Mesenteric fat pad (tissue), 1 donor: ENCODE data around the gene CPM. TPM values are rescaled to one million over a fixed set of nuclear protein-coding genes. Genes with fewer than 3 reads are reported as not detected.
"Not testable (repeated sequence)": the region's sequence is repeated elsewhere in the genome, so short reads cannot be mapped to it uniquely, and the experiment has no call there.

ENCODE experiments used
- DNase-seq: peaks from one replicate; pipeline ENCODE4 v3.0.0-alpha.2; 2020; ENCODE audit warnings: low spot score
- total RNA-seq: library from RNA; stranded (reverse); fragmentation: NEBNext Ultra II Directional; extraction: Animal tissue kit (Norgen Biotek cat#: 25700); gene quantifications from one replicate; pipeline ENCODE4 v1.2.1, GENCODE V29; 2021
- donor health status: DM: yes; HTN: yes; CAD: no.

Gene CPM
- total RNA-seq, 1 donor from 2014 or later = 201 TPM

DNA sequence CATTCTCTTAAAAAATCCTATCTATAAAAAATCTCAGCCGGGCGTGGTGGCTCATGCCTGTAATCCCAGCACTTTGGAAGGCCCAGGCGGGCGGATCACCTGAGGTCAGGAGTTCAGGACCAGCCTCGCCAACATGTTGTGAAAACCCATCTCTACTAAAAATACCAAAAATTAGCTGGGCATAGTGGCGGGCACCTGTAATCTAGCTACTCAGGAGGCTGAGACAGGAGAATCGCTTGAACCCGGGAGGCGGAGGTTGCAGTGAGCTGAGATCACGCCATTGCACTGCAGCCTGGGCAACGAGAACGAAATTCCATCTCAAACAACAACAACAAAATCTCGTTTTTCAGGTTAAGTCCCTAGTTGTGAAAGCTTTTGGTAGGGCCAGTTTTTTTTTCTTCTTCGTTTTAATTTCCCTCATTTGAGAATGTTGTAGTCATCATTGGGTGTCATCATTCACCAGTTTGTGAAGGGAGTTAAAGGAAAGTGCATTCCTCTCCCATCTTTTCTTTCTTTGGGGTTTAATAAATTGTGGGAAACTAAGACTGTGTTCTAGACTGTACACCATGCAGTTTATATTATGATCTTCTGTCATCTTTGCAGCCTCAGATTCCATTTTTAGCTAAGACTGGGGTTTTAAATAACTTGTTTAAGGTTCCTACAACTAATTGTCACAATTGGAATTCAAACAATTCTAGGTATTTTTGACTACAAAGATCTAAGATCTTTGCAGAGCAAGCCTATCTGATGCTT is 101.0 kb downstream of the CPM start:
- no peak for DNase-seq

DNA sequence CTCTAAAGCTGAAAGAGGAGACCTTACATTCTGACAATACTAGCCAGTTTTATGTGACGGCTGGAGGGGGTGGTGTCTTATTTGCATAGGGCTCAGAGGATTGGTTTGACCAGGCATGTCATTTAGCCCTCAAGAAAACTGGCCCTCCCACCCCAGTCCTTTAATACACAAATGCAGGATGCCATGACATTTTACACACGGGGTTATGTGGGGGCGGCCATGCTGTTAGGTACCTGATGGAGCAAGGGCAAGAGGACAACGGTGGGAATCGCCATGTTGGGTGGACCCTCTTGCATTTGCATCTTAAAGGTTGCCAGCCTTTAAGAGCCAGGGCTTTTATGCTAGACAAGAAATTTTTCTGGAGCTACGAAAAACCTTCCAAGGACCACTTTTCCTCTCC is 101.7 kb downstream of the CPM start:
- no peak for DNase-seq

DNA sequence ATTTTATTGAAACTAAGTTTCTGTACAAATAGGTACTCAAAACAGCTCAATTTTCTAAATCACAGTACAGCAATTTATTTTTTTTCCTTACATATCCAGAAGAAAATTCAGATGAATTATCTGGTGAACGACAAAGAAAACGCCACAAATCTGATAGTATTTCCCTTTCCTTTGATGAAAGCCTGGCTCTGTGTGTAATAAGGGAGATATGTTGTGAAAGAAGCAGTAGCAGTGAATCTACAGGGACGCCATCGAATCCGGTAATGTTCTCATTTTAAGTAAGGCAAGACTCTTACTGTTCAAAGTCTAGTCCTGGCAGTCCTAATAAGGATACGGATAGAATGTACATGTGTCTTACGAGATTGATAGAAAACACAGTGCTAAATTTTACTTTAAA is 104.3 kb downstream of the CPM start:
- DNase-seq = no peak

- no peak for DNase-seq
These were observed 104.9 kb downstream of the CPM start for GRCh38 chr12:68827895-68828671.

- DNase-seq = no peak
These were observed 107.3 kb downstream of the CPM start for GRCh38 chr12:68825569-68826217.

DNA sequence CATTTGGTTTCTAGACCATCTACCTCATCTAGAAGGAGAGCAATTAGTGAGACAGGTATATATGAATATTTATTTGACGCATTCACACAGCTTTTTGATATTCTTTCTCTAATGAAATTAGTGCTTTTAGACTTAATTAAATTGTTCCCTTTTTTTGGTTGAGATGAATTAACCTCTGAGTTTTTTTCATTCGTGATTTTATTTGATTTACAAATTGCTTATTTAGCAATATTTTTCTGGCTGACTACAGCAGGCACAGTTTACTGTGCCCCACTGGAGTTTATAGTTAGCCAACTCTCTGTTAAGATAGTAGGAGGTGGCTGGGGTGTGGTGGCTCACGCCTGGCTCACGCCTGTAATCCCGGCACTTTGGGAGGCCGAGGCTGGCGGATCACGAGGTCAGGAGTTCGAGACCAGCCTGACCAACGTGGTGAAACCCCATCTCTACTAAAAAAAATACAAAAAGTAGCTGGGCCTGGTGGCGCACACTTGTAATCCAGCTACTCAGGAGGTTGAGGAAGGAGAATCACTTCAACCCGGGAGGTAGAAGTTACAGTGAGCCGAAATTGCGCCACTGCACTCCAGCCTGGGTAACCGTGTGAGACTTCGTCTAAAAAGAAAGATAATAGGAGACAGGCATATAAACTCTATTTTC is 108.2 kb downstream of the CPM start:
- no peak for DNase-seq

DNA sequence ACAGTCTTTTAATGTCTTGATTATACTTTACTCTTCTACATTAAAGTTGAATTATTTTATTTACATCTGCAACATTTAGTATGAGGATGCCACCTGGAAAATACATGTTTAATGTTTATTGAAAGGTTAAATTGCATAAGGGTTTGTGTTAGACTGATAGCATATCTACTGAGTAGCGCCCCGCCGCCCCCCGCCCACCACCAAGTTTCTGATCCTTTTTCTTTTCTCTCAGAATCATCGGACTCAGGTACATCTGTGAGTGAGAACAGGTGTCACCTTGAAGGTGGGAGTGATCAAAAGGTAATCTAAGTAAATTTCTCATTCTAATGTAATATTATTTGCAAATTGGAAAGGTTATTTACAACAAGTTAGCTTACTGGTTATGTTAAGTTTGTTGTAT is 108.8 kb downstream of the CPM start:
- DNase-seq = no peak

- no peak for DNase-seq
These were observed 109.3 kb downstream of the CPM start for GRCh38 chr12:68823696-68824095.

DNA sequence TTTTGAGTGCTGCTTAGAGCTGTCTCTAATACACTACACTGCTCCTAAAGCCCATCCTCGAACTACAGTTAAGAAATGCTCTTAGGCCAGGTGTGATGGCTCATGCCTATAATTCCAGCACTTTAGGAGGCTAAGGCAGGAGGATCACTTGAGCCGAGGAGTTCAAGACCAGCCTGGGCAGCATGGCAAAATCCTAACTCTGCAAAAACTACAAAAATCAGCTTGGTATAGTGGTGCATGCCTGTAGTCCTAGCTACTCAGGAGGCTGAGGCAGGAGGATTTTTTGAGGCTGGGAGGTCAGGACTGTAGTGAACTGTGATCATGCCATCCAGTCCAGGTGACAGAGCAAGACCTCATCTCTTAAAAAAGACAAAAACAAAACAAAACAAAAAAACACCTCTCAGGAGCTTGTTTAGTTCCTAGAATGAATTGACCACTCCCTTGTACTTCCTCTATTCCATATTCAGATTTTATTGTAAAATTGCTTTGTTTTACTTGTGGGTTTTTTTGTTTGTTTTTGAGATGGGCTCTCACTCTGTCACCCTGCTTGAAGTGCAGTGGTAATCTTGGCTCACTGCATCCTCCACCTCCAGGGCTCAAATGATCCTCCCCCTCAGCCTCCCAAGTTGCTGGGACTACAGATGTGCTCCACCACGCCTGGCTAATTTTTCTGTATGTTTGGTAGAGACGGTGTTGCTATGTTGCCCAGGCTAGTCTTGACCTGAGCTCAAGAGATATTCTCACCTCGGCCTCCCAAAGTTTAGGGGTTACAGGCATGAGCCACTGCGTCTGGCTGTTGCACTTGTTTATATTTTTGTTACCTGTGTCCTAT is 111.4 kb downstream of the CPM start:
- no peak for DNase-seq

DNA sequence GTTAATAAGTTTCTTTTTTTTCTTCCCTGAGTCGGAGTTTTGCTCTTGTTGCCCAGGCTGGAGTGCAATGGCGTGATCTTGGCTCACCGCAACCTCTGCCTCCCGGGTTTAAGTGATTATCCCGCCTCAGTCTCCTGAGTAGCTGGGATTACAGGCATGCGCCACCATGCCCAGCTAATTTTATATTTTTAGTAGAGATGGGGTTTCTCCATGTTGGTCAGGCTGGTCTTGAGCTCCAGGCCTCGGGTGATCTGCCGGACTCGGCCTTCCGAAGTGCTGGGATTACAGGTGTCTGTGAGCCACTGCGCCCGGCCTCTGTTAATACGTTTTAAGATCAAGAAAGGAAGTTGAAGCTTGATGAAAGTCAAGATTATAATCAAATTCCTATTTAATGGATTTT is 113.5 kb downstream of the CPM start:
- not testable (repeated sequence) for DNase-seq

GRCh38 chr12:68815928-68816800 is 116.8 kb downstream of the CPM start:
- no peak for DNase-seq

- no peak for DNase-seq
These were observed 117.6 kb downstream of the CPM start for GRCh38 chr12:68815232-68815927.

DNA sequence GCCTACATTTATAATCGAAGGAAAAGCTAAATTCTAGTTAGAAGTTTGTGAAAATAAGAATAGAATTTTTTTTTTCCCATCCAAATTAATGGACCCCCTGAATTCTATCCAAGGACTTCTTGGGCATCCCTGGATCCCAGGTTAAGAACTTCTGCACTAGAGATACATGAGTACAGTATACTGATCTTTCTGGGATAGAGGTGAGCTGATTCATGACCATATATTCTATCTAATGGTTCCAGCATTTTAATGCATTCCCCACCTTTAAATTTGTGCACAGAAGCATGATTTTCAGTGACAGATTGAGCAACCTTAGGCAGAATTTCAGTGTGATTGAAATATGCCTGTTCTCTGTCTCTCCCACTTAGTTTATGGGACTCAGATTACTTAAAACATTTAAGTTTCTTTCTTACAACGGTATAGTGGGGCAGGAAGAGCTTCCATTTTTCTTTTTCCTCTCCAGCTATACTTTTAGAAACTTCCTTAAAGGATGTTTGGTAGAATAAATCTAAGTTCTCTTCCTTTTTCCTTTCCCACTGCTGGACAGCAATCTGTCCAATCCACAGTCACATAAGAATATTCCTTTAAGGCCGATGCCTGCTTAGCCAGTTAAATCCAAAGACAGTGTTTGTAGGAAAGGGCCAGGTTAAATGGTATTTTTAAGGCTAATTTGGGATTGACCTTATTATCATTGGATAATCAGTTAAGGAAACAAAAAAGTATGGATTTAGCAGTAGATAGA is 118.3 kb downstream of the CPM start:
- DNase-seq = no peak

GRCh38 chr12:68813242-68813593 is 119.8 kb downstream of the CPM start:
- DNase-seq = no peak

- DNase-seq = no peak
These were observed 120.3 kb downstream of the CPM start for GRCh38 chr12:68812553-68813241.

DNA sequence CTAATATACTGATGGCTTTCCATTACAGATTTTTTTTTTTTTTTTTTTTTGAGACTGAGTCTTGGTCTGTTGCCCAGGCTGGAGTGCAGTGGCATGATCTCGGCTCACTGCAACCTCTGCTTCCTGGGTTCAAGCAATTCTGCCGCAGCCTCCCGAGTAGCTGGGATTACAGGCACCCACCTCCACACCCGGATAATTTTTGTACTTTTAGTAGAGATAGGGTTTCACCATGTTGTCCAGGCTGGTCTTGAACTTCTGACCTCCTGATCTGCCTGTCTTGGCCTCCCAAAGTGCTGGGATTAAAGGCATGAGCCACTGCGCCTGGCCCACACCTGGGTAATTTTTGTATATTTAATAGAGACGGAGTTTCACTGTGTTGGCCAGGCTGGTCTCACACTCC is 121.4 kb downstream of the CPM start:
- not testable (repeated sequence) for DNase-seq

- not testable (repeated sequence) for DNase-seq
These were observed 123.0 kb downstream of the CPM start for GRCh38 chr12:68810027-68810389.
